RKO (cell line): ENCODE data around the gene TCOF1.

Experiments
- DNase-seq: peaks from one replicate; pipeline ENCODE4 v3.0.0-alpha.2; 2016; ENCODE audit warnings: low spot score

The TCOF1 gene

GRCh38 chr5:150357326-150358260, at the start of gene TCOF1:
Gene TCOF1, plus strand, starts transcription at chr5:150357697. Its CDS starts 50 bp downstream, at chr5:150357747.
- peak; percentile 93 for DNase-seq

GRCh38 chr5:150309101-150309885, 48.2 kb upstream of the TCOF1 start:
- DNase-seq: no peak

GRCh38 chr5:150309886-150310239, 47.6 kb upstream of the TCOF1 start:
- DNase-seq: no peak

- DNase-seq: no peak
Measured at GRCh38 chr5:150310246-150310645, 47.3 kb upstream of the TCOF1 start.

- DNase-seq: no peak
Measured at GRCh38 chr5:150311015-150311692, 46.3 kb upstream of the TCOF1 start.

- DNase-seq: no peak
Measured at GRCh38 chr5:150312518-150312917, 45.0 kb upstream of the TCOF1 start.

GRCh38 chr5:150313501-150313900, 44.0 kb upstream of the TCOF1 start:
- no peak for DNase-seq

- DNase-seq: no peak
Measured at GRCh38 chr5:150313921-150314716, 43.4 kb upstream of the TCOF1 start.

GRCh38 chr5:150315245-150315644, 42.3 kb upstream of the TCOF1 start:
- no peak for DNase-seq

- no peak for DNase-seq
Measured at GRCh38 chr5:150316320-150316719, 41.2 kb upstream of the TCOF1 start.

- DNase-seq: peak; percentile 93
Measured at GRCh38 chr5:150317048-150318003, 40.2 kb upstream of the TCOF1 start.

- no peak for DNase-seq
Measured at GRCh38 chr5:150318613-150319483, 38.6 kb upstream of the TCOF1 start.

GRCh38 chr5:150319484-150319790, 38.1 kb upstream of the TCOF1 start:
- no peak for DNase-seq

GRCh38 chr5:150320044-150320613, 37.4 kb upstream of the TCOF1 start:
- peak; percentile 10 for DNase-seq

GRCh38 chr5:150321211-150321610, 36.3 kb upstream of the TCOF1 start:
- DNase-seq: no peak

- no peak for DNase-seq
Measured at GRCh38 chr5:150321784-150322183, 35.7 kb upstream of the TCOF1 start.

GRCh38 chr5:150322202-150322601, 35.3 kb upstream of the TCOF1 start:
- DNase-seq: peak; percentile 19

GRCh38 chr5:150323092-150323491, 34.4 kb upstream of the TCOF1 start:
- no peak for DNase-seq

- no peak for DNase-seq
Measured at GRCh38 chr5:150323819-150324218, 33.7 kb upstream of the TCOF1 start.
